IPS DF 6.9 (cell line): ENCODE results near the gene STX1B.

Experiments used
- DNase-seq: peaks from one replicate; pipeline ENCODE4 v3.0.0-alpha.2; 2013; ENCODE audit warnings: low read depth, low spot score
- H3K27ac ChIP-seq: one replicate; pipeline ENCODE4 v1.5.1; 2013; ENCODE audit warnings: low read length, control low read depth
- H3K27me3 ChIP-seq: 2 replicates; pipeline ENCODE4 v1.6.1; 2013; ENCODE audit warnings: mild to moderate bottlenecking, low read length; ENCODE audit not compliant: control insufficient read depth, insufficient read depth
- H3K36me3 ChIP-seq: 2 replicates; pipeline ENCODE4 v1.6.1; 2013; ENCODE audit warnings: low read length; ENCODE audit not compliant: control insufficient read depth, insufficient read depth
- H3K4me1 ChIP-seq: 2 replicates; pipeline ENCODE4 v1.6.1; 2013; ENCODE audit warnings: low read length; ENCODE audit not compliant: control insufficient read depth, insufficient read depth
- H3K4me3 ChIP-seq: 2 replicates; pipeline ENCODE4 v1.5.1; 2013; ENCODE audit warnings: mild to moderate bottlenecking, low read length
- H3K9me3 ChIP-seq: 2 replicates; pipeline ENCODE4 v1.6.1; 2013; ENCODE audit warnings: low read length, inconsistent platforms; ENCODE audit not compliant: control insufficient read depth, insufficient read depth
- WGBS: extraction: QIAGEN DNeasy Blood & Tissue Kit; methylation state at CpG from one replicate; pipeline ENCODE4 v1.1.7; 2013; ENCODE audit warnings: mixed read lengths, missing lambda C conversion rate; ENCODE audit not compliant: insufficient read length, insufficient coverage; 5-methylcytosine and 5-hydroxymethylcytosine counted together

STX1B gene

GRCh38 chr16:31003744-31004143 lies 6.7 kb downstream of the STX1B start:
- Histone ChIP-seq H3K27me3 (no peaks in the 10 kb centered on the region), H3K9me3 (no peaks in the 10 kb centered on the region), H3K4me1 (no peaks in the 10 kb centered on the region), H3K4me3 (no peak overlapping the region), H3K27ac (no peak overlapping the region), H3K36me3 (no peaks in the 10 kb centered on the region)
- no CpG with 5 or more reads among the region's 6 CpGs for WGBS
- DNase-seq = no peak

GRCh38 chr16:31002862-31003341 lies 7.5 kb downstream of the STX1B start:
- Histone ChIP-seq H3K4me3 (no peak overlapping the region), H3K27ac (no peak overlapping the region), H3K4me1 (peaks cover under 1% of the 10 kb centered on the region; the same call in 1 of the 2 replicates), H3K27me3 (no peaks in the 10 kb centered on the region), H3K9me3 (no peaks in the 10 kb centered on the region), H3K36me3 (no peaks in the 10 kb centered on the region)
- no CpG with 5 or more reads among the region's 9 CpGs for WGBS
- DNase-seq = no peak

- no peak for DNase-seq
- Histone ChIP-seq H3K36me3 (no peaks in the 10 kb centered on the region), H3K9me3 (no peaks in the 10 kb centered on the region), H3K4me1 (peaks cover 3% of the 10 kb centered on the region; the same call in 1 of the 2 replicates), H3K27ac (no peak overlapping the region), H3K27me3 (no peaks in the 10 kb centered on the region), H3K4me3 (no peak overlapping the region)
- no CpG with 5 or more reads among the region's 10 CpGs for WGBS
Observed at GRCh38 chr16:31002250-31002700, 8.2 kb downstream of the STX1B start.

DNA sequence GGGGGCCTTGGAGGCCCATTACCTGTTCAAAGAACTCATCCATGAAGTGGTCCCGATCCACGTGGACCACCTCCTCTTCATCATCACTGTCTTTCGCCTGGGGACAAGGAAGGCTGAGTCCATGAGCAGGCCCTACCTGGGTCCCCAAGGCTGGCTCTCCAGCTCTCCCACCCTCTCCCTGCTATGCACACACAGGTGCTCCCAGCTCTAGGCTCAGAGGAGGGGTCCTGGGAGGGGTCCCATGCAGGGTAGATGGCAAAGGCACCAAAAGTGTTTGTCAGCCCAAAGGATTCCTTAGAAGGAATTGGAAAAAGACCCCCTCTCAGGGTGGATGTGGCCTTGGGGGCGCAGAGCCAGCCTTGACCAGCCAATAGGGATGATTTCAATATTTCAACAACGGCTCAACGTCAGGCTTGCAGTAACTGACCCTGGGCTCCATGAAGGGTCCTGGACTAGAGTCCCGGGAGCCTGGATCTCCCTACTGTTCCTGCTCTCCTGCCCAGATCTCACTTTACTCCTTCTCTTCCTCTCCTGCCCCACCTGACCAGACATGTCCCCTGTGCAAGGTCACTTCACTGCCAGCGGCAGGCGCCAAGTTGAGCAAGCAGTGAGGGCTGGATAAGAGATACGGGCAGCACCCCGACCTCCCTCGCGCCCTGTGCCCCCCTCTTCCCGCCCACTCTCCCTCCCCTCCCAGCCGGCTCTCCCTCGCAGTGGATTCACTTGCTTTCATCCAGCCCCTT lies 8.8 kb downstream of the STX1B start:
- Histone ChIP-seq H3K27ac (no peak overlapping the region), H3K36me3 (no peaks in the 10 kb centered on the region), H3K4me1 (peaks cover 3% of the 10 kb centered on the region; the same call in 1 of the 2 replicates), H3K9me3 (no peaks in the 10 kb centered on the region), H3K4me3 (no peak overlapping the region), H3K27me3 (no peaks in the 10 kb centered on the region)
- no peak for DNase-seq
- WGBS = no CpG with 5 or more reads among the region's 16 CpGs

DNA sequence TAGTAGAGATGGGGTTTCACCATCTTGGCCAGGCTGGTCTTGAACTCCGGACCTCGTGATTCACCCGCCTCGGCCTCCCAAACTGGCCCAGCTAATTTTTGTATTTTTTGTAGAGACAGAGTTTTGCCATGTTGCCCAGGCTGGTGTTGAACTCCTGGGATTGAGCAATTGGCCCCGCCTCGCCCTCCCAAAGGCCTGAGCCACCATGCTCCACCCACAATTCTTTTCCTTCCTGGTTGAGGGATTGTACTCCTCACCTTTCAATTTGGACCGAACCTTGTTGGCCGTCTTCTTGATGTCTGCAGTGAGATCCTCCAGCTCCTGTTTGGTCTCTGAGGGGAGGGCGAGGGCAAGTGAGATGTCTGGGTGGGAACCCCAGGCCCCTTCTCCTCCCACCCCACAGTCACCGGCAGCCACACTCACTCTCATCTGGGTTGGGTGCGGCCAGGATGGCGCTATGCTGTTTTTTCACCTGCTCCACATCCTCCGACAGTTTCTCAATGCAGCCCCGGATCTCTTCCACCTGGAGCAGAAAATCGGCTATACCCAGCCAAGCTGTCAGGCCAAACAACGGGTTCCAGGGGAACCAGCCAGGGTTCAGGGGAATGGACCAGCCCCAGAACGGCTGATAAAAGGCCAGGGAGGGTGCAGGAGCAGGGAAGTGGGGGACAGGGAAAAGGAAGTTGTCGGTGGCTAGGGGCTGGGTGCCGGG lies 9.6 kb downstream of the STX1B start:
- DNase-seq = no peak

DNA sequence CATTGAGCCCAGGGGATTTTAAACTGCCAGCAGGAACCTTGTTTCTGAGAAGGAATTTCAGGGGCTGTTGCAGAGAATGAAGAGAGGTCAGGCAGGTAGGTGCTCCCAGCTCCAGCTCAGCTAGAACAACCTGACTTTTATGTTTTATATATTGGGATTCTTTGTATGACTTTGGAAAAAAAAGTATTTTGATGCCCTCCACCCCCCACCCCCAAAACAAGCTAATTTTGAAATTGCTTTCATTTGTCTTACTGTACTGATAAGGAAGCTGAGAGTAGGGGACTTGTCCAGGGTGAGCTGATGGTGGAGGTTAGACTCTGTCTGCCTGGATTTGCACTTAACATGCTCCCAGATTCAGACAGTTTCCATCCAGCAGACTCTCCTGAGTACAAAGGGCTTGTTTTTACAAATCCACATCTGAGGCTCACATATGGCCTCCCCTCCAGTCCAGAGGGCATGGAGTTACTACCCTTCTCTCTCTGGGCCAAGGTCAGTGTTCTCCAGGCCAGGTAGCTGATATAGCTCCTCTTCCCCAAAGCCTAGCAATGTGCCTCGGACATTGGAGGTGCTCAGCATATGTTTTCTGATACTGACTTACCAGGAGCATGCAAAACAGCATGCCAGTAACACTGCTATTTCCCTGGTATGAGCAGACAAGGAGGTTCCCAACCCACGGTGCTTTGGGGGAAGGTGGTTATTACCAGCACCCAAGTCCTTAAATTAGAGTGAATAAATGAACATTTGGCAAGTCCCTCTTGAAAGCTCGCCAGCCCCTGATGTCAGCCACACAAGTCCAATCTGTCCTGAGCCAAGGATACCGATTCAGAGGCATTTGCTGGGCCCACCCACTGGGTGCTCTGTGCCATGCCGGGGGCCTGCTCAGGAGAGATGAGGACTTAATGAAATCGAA lies 11.3 kb downstream of the STX1B start:
- Histone ChIP-seq H3K36me3 (no peaks in the 10 kb centered on the region), H3K4me3 (no peak overlapping the region), H3K9me3 (no peaks in the 10 kb centered on the region), H3K27ac (no peak overlapping the region), H3K27me3 (no peaks in the 10 kb centered on the region), H3K4me1 (peaks cover 3% of the 10 kb centered on the region; the same call in 1 of the 2 replicates)
- no CpG with 5 or more reads among the region's 6 CpGs for WGBS
- DNase-seq = no peak

More for the DNA sequence above, 9.6 kb downstream of the STX1B start:
- Histone ChIP-seq H3K27me3 (no peaks in the 10 kb centered on the region), H3K36me3 (no peaks in the 10 kb centered on the region), H3K4me3 (no peak overlapping the region), H3K4me1 (peaks cover 3% of the 10 kb centered on the region; the same call in 1 of the 2 replicates), H3K9me3 (no peaks in the 10 kb centered on the region), H3K27ac (no peak overlapping the region)
- WGBS = no CpG with 5 or more reads among the region's 19 CpGs

DNA sequence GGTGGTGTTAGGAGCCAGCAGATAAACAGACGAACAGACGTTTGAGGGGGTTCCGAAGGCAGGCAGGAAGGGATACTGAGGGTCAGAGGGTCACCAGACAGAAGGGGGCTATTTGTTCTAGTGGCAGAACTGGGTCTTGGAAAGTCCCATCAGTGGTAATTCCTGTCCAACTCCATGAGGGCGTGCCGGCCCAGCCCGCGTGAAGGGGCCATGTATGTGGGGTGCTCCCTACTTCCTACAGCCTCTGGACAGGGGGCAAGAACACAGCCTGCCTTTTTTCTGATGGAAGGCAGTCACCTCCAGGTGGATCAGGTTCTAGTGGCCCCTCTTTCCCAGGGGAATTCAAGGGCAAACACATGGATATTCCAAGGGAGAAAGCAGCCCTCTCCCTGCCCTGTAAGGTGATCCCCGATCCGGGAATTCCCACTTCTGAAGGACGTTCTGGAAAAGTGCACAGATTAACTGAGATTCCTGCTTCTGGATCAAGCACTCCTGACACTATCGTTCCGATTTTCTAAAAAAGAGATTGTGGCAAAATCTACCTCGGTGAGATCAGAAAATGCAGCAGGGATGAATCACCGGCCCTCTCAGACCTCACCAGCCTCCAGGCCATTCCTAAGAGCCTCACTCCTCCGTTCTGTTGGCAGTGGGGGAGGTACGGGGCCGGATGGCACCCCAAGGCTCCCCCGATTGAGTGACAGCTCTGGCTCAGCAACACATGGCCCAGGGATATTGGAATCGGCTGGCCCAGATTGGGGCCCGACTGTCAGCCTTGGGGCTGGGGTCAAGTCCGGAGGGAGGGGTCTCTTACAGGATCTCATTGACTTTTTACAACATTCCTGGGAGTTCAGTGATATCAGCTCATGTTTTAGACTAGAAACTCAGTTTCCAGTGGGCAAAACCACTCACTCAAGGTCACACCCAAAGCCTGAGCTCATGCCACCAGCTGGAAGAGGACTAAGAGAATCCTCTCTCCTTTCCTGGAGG lies 12.4 kb downstream of the STX1B start:
- H3K27ac ChIP-seq = no peak overlapping the region
- H3K27me3 ChIP-seq = no peaks in the 10 kb centered on the region
- WGBS = no CpG with 5 or more reads among the region's 21 CpGs
- H3K36me3 ChIP-seq = no peaks in the 10 kb centered on the region
- peaks cover 3% of the 10 kb centered on the region; the same call in 1 of the 2 replicates for H3K4me1 ChIP-seq
- H3K9me3 ChIP-seq = no peaks in the 10 kb centered on the region
- peak overlapping the region; percentile 49; the same call in 1 of the 2 replicates for H3K4me3 ChIP-seq
- no peak for DNase-seq

DNA sequence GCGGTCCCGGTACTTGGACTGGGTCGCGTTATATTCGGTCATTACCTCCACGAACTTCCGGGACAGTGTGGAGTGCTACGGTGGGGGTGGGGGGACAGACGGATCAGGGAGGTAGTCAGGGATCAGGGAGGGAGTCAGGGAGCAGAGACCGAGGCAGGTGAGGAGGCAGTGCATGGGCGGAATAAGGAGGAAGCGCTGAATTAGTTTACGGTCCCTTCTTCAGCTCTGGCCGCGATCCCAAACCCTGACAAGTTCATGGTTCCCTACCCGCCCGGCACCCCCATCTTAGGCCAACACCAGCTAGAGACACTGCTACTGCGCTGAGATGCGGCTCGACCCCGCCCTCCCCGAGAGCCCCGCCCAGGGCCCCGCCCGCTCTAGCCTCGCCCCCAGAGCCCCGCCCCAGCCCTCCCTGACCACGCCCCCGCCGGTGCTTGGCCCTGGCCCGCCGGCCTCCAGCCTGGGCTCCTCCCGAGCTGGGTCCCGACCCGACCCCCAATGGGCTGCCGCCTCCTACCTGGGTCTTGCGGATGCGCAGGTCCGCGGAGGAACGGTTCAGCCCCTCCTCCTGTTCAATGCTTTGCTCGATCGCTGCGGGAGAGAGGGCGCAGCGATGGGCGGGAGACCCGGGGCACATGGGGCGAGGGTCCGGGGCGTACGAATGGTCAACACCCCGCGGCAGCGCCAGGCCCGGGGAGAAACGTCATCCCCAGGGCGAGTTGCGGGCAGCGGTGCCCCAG lies 13.3 kb downstream of the STX1B start:
- Histone ChIP-seq H3K27me3 (no peaks in the 10 kb centered on the region), H3K27ac (no peak overlapping the region), H3K9me3 (no peaks in the 10 kb centered on the region), H3K4me1 (peaks cover 3% of the 10 kb centered on the region; the same call in 1 of the 2 replicates), H3K4me3 (peak overlapping the region; percentile 49; the same call in 1 of the 2 replicates), H3K36me3 (no peaks in the 10 kb centered on the region)
- WGBS = no CpG with 5 or more reads among the region's 60 CpGs
- no peak for DNase-seq
